Upper lobe of right lung (tissue), 1 donor: ENCODE results near the gene TANGO6. TPM values are rescaled to one million over a fixed set of nuclear protein-coding genes. Genes with fewer than 3 reads are reported as not detected.

ENCODE experiments used
- ATAC-seq: fragments of 200-7000 bp; cut with Tn5 transposase; one replicate; pipeline ENCODE4 v1.9.1; 2020; ENCODE audit warnings: mild to moderate bottlenecking, moderate library complexity
- DNase-seq: peaks from one replicate; pipeline ENCODE4 v3.0.0-alpha.2; 2020
- H3K27ac ChIP-seq: fragments of 200-600 bp; one replicate; pipeline ENCODE4 v1.8.0; 2022
- H3K27me3 ChIP-seq: fragments of 200-600 bp; one replicate; pipeline ENCODE4 v1.8.0; 2022; ENCODE audit warnings: mild to moderate bottlenecking
- H3K36me3 ChIP-seq: fragments of 200-600 bp; one replicate; pipeline ENCODE4 v1.8.0; 2022
- H3K4me1 ChIP-seq: fragments of 200-600 bp; one replicate; pipeline ENCODE4 v1.8.0; 2022
- H3K4me3 ChIP-seq: fragments of 200-600 bp; one replicate; pipeline ENCODE4 v1.8.0; 2022; ENCODE audit warnings: mild to moderate bottlenecking
- H3K9me3 ChIP-seq: fragments of 200-600 bp; one replicate; pipeline ENCODE4 v1.8.0; 2022
- intact Hi-C: fragments of 100-400 bp; cut with DNase I; formaldehyde crosslinking; loops from one replicate; pipeline ENCODE4 v1.11.0; 2022
- total RNA-seq: library from RNA; stranded (reverse); fragmentation: NEBNext Ultra II Directional; extraction: Animal tissue kit (Norgen Biotek cat#: 25700); gene quantifications from one replicate; pipeline ENCODE4 v1.2.1, GENCODE V29; 2021
- TF ChIP-seq, protein P1 (sequence below): fragments of 200-600 bp; IDR thresholded peaks from one replicate; pipeline ENCODE4 v1.8.0; 2022; ENCODE audit warnings: antibody characterized with exemption
- donor health status: DM: no; HTN: yes; CAD: no; lungs with severe emphysema.

The TANGO6 gene
- total RNA-seq, 1 donor from 2014 or later: 19.1 TPM

DNA sequence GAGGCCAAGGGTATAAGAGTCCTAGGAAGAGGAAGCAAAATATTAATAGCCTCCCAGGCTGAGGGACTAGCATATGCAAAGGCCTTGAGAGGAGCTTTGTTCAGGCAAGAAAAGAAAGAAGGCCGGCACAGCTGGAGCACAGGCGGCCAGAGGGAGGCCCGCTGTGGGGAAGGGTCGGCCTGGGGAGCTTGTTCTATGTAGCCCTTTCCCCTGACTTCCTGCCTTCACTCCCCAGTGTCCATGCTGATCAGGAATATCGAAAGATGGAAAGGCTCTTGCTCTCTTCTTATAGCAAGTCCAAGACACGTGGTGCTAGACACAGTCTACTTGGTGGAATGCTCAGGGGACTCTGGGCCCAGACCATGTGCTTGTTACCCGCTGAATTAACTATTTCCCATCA lies 234.7 kb downstream of the TANGO6 start:
- intact Hi-C loops: no loop called here
- DNase-seq: no peak
- H3K4me3 ChIP-seq: no peak overlapping the region
- no peak for ATAC-seq
- no peak overlapping the region for H3K27ac ChIP-seq
- H3K9me3 ChIP-seq: no peaks in the 10 kb centered on the region
- H3K27me3 ChIP-seq: no peaks in the 10 kb centered on the region
- H3K4me1 ChIP-seq: no peaks in the 10 kb centered on the region
- TF ChIP-seq, protein P1, sequence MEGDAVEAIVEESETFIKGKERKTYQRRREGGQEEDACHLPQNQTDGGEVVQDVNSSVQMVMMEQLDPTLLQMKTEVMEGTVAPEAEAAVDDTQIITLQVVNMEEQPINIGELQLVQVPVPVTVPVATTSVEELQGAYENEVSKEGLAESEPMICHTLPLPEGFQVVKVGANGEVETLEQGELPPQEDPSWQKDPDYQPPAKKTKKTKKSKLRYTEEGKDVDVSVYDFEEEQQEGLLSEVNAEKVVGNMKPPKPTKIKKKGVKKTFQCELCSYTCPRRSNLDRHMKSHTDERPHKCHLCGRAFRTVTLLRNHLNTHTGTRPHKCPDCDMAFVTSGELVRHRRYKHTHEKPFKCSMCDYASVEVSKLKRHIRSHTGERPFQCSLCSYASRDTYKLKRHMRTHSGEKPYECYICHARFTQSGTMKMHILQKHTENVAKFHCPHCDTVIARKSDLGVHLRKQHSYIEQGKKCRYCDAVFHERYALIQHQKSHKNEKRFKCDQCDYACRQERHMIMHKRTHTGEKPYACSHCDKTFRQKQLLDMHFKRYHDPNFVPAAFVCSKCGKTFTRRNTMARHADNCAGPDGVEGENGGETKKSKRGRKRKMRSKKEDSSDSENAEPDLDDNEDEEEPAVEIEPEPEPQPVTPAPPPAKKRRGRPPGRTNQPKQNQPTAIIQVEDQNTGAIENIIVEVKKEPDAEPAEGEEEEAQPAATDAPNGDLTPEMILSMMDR: no peak
- H3K36me3 ChIP-seq: no peaks in the 10 kb centered on the region

DNA sequence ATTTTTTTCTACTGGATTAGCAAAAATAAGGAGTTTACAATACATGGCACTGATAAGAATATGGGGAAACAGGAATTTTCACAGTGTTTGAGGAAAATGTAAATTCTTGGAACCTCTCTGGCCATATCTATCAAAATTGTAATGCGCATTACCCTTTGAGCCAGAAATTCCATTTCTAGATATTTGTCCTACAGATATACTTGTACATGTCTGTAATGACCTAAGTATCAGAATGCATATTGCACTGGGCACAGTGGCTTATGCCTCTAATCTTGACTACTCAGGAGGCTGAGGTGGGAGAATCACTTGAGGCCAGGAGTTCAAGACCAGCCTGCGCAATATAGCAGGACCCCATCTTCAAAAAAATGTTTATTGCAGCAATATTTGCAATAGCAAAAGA lies 236.4 kb downstream of the TANGO6 start:
- TF ChIP-seq, protein P1: no peak
- Histone ChIP-seq H3K4me1 (no peaks in the 10 kb centered on the region), H3K9me3 (no peaks in the 10 kb centered on the region), H3K36me3 (no peaks in the 10 kb centered on the region), H3K4me3 (no peak overlapping the region), H3K27ac (no peak overlapping the region), H3K27me3 (no peaks in the 10 kb centered on the region)
- intact Hi-C loops: no loop called here
- DNase-seq: no peak
- ATAC-seq: no peak

DNA sequence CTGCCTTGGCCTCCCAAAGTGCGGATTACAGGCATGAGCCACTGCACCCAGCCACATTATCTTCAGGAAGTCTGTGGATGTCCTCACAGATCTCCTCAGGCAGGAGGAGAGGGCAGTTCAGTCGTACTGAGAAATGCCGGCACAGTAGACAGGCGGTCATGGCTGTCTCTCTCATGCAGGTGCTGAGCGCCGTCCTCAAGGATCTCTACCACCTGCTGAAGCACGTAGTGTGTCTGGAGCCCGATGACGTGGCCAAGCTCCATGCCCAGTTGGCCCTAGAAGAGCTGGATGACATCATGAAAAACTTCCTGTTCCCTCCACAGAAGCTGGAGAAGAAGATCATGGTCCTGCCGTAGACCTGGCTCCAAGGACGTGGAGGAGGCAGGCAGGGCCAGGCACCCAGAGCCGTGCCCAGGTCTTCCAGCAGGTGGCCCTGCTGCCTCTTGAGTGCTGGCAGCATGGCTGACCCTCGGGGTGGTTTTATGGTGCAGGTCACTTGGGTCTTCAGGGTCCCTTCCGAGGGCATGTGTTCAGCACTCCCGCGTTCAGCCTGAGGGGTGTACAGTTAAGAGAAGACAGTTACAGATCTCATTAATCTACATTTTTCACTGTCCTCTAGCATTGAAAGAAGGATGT lies 240.1 kb downstream of the TANGO6 start:
- intact Hi-C loops: no loop called here
- Histone ChIP-seq H3K27me3 (no peaks in the 10 kb centered on the region), H3K4me3 (no peak overlapping the region), H3K9me3 (no peaks in the 10 kb centered on the region), H3K27ac (no peak overlapping the region), H3K36me3 (no peaks in the 10 kb centered on the region), H3K4me1 (no peaks in the 10 kb centered on the region)
- DNase-seq (peak; percentile 67), ATAC-seq (peak; percentile 72)
- TF ChIP-seq, protein P1: peak; percentile 32

DNA sequence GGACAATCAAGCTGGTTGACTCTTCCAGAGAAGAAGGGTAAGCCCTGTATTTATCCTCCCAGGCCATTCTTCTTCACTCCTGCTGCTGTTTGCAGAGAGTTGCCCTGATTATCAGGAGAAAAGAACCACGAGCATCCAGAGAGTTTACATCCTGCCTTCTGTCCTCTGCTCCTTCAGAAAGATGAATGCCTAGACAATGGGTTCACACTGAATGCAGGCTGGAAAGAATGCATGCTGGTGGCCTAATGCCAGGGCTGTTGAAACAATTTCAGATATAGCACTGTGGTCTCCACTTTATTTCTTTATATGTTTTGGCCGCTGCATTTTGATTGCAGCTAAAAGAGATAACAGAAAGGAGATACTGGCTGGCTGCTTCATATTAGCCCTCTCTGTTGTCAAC lies 241.0 kb downstream of the TANGO6 start:
- Histone ChIP-seq H3K4me3 (no peak overlapping the region), H3K9me3 (no peaks in the 10 kb centered on the region), H3K36me3 (no peaks in the 10 kb centered on the region), H3K4me1 (no peaks in the 10 kb centered on the region), H3K27ac (no peak overlapping the region), H3K27me3 (no peaks in the 10 kb centered on the region)
- intact Hi-C loops: no loop called here
- DNase-seq (no peak), ATAC-seq (no peak)
- TF ChIP-seq, protein P1: no peak

DNA sequence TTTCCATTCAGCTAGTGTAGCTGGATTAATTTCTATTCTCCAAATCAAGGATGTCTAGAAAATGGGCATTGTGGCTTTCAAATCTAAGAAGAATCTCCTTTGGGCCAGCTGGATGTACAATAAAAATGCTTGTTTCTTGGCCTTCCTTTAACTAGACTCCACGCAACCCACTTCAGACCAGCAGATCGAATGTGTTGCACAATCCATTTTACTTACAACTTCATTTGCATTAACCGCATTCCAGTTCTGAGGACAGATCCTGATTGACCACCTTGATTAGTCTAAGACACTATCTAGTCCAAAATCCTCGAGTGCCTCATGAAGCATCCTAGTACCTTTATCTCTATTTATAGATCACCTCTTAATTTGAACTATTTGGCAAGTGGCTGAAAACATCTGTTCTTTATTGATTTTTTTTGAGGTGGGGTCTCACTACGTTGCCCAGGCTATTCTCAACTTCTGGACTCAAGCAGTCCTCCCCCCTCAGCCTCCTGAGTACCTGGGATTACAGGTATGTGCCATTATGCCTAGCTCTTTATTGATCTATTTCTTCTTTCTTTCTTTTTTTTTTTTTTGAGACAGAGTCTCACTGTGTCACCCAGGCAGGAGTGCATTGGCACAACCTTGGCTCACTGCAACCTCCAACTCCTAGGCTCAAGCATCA lies 241.8 kb downstream of the TANGO6 start:
- H3K4me1 ChIP-seq: peaks cover 6% of the 10 kb centered on the region
- H3K27me3 ChIP-seq: no peaks in the 10 kb centered on the region
- intact Hi-C loops: no loop called here
- TF ChIP-seq, protein P1: no peak
- H3K9me3 ChIP-seq: no peaks in the 10 kb centered on the region
- DNase-seq: no peak
- no peak for ATAC-seq
- no peak overlapping the region for H3K27ac ChIP-seq
- H3K4me3 ChIP-seq: no peak overlapping the region
- H3K36me3 ChIP-seq: no peaks in the 10 kb centered on the region
